ENCODE results near the gene RPL37. TPM values are rescaled to one million over a fixed set of nuclear protein-coding genes. Genes with fewer than 3 reads are reported as not detected.
A peak's percentile ranks its signal among the peaks of the same experiment; 100 is the strongest.

Gene RPL37
- total and polyA plus RNA-seq, 9 of the 15 experiments (the other 6 are each of a cell fraction or from before 2014, with no cell fraction given), result 2,342 to 7,963 (median 4,091) TPM

DNA sequence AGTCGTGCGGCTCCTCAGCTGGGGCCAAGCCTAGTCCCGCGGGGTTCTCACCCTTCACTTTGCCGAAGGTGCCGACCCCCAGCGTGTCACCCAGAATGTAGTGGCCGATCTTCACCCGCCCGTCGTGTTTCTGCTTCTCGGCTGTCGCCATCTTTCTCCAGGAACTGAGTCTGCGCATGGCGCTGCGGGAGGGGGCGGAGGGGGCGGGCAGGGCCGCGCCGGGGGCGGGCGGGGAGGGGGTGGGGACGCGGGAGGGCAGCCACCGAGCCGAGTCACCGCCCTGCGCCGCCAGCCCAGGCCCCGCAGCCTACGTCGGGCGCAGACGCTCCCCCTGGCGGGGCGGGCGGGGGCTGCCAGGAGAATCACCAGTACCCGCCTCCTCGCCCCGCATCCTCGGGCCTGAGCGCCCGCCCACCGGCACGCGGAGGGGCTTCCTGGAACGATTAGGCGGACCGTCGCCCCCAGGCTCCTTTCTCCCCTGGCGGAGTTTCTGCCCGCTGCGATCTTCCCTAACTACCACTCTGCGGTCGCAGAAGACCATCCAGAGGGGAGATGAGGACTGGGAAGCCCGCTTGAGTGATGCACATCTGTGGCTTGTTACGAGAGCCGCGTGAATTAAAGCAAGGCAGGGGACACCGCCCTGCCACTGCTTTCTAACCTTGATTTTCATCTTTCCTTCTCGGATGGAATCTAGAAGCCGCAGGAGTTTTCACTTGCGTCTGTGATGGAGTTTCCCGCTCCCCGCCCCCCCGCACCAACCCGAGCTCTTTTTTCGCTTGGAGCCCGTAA, 36.8 kb downstream of the RPL37 start, which contains the start of gene PRKAA1 (continued):
- TF ChIP-seq YY1 (IDR thresholded peaks at IDR 0.05; ENCODE audit: borderline replicate concordance in 1 of 3, control insufficient read depth in 1 of 3, extremely low read depth in 1 of 3, insufficient read depth in 3 of 3, insufficient read length in 1 of 3, insufficient replicate concordance in 2 of 3, low read depth in 1 of 3, low read length in 2 of 3), result peak; percentile 78 to 94 (median 90)
- no peak; the same call in 1 of the 2 replicates for TF ChIP-seq HNRNPL (IDR thresholded peaks at IDR 0.05; ENCODE audit: low read depth, low read length)
- TF ChIP-seq, protein P1, sequence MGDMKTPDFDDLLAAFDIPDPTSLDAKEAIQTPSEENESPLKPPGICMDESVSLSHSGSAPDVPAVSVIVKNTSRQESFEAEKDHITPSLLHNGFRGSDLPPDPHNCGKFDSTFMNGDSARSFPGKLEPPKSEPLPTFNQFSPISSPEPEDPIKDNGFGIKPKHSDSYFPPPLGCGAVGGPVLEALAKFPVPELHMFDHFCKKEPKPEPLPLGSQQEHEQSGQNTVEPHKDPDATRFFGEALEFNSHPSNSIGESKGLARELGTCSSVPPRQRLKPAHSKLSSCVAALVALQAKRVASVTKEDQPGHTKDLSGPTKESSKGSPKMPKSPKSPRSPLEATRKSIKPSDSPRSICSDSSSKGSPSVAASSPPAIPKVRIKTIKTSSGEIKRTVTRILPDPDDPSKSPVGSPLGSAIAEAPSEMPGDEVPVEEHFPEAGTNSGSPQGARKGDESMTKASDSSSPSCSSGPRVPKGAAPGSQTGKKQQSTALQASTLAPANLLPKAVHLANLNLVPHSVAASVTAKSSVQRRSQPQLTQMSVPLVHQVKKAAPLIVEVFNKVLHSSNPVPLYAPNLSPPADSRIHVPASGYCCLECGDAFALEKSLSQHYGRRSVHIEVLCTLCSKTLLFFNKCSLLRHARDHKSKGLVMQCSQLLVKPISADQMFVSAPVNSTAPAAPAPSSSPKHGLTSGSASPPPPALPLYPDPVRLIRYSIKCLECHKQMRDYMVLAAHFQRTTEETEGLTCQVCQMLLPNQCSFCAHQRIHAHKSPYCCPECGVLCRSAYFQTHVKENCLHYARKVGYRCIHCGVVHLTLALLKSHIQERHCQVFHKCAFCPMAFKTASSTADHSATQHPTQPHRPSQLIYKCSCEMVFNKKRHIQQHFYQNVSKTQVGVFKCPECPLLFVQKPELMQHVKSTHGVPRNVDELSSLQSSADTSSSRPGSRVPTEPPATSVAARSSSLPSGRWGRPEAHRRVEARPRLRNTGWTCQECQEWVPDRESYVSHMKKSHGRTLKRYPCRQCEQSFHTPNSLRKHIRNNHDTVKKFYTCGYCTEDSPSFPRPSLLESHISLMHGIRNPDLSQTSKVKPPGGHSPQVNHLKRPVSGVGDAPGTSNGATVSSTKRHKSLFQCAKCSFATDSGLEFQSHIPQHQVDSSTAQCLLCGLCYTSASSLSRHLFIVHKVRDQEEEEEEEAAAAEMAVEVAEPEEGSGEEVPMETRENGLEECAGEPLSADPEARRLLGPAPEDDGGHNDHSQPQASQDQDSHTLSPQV (IDR thresholded peaks at IDR 0.05), result peak; percentile 16; the same call in 1 of the 2 replicates
- TF ChIP-seq ILF3 (IDR thresholded peaks at IDR 0.05; ENCODE audit: borderline replicate concordance), result no peak
- TF ChIP-seq SAP30 (IDR thresholded peaks at IDR 0.05; ENCODE audit: borderline replicate concordance, insufficient read depth, low read depth, low read length, poor library complexity, severe bottlenecking), result no peak
- TF ChIP-seq, protein P2, sequence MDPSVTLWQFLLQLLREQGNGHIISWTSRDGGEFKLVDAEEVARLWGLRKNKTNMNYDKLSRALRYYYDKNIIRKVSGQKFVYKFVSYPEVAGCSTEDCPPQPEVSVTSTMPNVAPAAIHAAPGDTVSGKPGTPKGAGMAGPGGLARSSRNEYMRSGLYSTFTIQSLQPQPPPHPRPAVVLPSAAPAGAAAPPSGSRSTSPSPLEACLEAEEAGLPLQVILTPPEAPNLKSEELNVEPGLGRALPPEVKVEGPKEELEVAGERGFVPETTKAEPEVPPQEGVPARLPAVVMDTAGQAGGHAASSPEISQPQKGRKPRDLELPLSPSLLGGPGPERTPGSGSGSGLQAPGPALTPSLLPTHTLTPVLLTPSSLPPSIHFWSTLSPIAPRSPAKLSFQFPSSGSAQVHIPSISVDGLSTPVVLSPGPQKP (CRISPR knock-in tag; IDR thresholded peaks at IDR 0.05), result no peak
- TF ChIP-seq FOXK1 (CRISPR knock-in tag; IDR thresholded peaks at IDR 0.05; ENCODE audit: borderline replicate concordance), result 0 out of 2 replicates have a peak, but pooled peaks have one; percentile 80
- no peak for TF ChIP-seq ZNF695 (CRISPR knock-in tag; IDR thresholded peaks at IDR 0.05)
- TF ChIP-seq, protein P3, sequence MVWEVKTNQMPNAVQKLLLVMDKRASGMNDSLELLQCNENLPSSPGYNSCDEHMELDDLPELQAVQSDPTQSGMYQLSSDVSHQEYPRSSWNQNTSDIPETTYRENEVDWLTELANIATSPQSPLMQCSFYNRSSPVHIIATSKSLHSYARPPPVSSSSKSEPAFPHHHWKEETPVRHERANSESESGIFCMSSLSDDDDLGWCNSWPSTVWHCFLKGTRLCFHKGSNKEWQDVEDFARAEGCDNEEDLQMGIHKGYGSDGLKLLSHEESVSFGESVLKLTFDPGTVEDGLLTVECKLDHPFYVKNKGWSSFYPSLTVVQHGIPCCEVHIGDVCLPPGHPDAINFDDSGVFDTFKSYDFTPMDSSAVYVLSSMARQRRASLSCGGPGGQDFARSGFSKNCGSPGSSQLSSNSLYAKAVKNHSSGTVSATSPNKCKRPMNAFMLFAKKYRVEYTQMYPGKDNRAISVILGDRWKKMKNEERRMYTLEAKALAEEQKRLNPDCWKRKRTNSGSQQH (CRISPR knock-in tag; IDR thresholded peaks at IDR 0.05), result peak; percentile 63; the same call in 1 of the 2 replicates
- TF ChIP-seq, protein P4, sequence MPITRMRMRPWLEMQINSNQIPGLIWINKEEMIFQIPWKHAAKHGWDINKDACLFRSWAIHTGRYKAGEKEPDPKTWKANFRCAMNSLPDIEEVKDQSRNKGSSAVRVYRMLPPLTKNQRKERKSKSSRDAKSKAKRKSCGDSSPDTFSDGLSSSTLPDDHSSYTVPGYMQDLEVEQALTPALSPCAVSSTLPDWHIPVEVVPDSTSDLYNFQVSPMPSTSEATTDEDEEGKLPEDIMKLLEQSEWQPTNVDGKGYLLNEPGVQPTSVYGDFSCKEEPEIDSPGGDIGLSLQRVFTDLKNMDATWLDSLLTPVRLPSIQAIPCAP (CRISPR knock-in tag; IDR thresholded peaks at IDR 0.05; ENCODE audit: borderline replicate concordance), result no peak
- peak; percentile 55; the same call in 1 of the 2 replicates for TF ChIP-seq RUNX1 (IDR thresholded peaks at IDR 0.05; ENCODE audit: low read depth)
- peak; percentile 75 for TF ChIP-seq ZFX (CRISPR knock-in tag; IDR thresholded peaks at IDR 0.05)
- peak in 1 of 2 experiments; percentile 75; a peak in 2 of 4 replicates for TF ChIP-seq SRF (CRISPR knock-in tag; IDR thresholded peaks at IDR 0.05)
- TF ChIP-seq CREB1 (IDR thresholded peaks at IDR 0.05), result peak; percentile 91
- TF ChIP-seq CREB1 (CRISPR knock-in tag; IDR thresholded peaks at IDR 0.05), result peak; percentile 92
- 0 out of 2 replicates have a peak, but pooled peaks have one; percentile 15 for TF ChIP-seq ARID1B (IDR thresholded peaks at IDR 0.05)
- TF ChIP-seq GATAD2A (IDR thresholded peaks at IDR 0.05), result 0 out of 2 replicates have a peak, but pooled peaks have one; percentile 8
